GM18511 (cell line): ENCODE measurements around the gene SLC29A2.
"Not testable (repeated sequence)": the region's sequence is repeated elsewhere in the genome, so short reads cannot be mapped to it uniquely, and the experiment has no call there.

Experiments
- ATAC-seq: cut with Tn5 transposase; IDR thresholded peaks from one replicate; pipeline ENCODE4 v1.9.1; 2021; ENCODE audit warnings: mild to moderate bottlenecking, moderate library complexity; ENCODE audit not compliant: unreplicated experiment

SLC29A2 gene

DNA sequence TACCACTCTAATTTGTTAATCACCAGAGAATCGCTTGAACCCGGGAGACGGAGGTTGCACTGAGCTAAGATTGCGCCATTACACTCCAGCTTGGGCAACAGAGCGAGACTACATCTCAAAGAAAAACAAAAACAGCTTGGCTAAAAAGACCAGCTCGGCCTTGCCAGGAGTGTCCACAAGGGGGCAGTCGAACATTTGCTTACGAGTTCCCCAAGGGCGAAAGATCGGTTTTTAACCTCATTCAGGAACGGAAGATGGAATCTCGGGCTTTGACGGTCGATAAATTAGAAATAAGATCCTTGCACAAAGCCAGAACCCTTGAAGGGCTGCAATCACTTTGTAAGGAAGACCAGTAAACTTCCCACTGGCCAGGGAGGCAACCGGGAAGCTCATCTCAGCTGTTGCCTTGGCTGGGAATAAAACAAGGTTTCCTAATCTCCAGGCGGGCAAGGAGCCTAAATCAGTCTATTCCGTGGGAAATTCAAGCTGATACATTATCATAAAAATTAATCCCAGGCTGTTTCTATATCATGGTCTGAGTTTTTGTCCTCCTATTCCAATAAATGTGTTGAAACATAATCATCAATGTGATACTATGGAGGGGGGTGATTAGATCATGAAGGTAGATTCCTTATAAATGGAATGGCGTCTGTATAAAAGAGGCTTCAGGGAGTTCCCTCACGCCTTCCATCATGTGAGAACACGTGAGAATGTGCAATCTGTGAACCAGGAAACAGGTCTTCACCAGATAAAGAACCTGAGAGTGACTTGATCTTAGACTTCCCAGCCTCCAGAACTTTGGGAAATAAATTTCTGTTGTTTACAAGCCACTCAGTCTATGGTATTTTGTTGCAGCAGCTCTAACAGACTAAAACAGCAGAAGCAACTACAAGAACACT, 14.9 kb upstream of the SLC29A2 start:
- no peak for ATAC-seq

DNA sequence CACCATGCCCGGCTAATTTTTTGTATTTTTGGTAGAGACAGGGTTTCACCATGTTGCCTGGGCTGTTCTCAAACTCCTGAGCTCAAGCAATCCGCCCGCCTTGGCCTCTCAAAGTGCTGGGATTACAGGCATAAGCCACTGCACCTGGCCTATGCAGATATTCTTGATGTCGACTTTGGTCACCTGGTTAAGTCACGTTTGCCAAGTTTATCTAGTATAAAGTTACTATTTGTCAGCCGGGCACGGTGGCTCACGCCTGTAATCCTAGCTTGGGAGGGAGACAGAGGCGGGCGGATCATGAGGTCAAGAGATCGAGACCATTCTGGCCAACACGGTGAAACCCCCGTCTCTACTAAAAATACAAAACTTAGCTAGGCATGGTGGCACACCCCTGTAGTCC, 12.8 kb upstream of the SLC29A2 start:
- not testable (repeated sequence) for ATAC-seq

DNA sequence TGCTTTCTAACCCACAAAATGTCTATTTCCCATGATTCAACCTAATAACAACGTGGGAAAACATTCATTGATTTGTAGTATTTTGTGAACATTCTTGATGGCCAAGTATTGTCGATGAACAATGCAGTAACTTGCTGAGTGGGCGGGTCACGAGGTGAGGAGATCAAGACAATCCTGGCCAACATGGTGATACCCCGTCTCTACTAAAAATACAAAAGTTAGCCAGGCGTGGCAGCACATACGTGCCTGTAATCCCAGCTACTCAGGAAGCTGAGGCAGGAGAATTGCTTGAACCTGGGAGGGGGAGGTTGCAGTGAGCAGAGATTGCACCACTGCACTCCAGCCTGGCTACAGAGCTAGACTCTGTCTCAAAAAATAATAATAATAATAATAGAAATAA, 8.7 kb upstream of the SLC29A2 start:
- not testable (repeated sequence) for ATAC-seq

DNA sequence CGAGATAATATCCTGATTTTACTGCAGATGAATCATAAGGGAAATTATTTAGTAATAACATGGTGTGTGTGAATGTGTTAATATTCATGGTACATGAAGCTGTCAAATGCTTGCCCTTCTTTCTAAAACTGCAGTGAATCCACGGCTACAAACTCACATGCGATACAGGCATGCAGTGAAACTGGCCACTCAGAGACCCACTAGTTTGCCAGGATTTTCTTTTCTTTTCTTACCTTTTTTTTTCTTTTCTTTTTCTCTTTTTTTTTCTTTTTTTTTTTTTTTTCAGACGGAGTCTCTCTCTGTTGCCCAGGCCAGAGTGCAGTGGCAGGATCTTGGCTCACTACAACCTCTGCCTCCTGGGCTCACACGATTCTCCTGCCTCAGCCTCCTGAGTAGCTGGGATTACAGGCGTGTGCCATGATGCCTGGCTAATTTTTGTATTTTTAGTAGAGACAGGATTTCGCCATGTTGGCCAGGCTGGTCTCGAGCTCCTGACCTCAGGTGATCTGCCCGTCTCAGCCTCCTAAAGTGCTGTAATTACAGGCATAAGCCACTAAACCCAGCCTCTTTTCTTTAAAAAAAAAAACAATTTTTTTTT, 2.2 kb upstream of the SLC29A2 start:
- ATAC-seq, result not testable (repeated sequence)

DNA sequence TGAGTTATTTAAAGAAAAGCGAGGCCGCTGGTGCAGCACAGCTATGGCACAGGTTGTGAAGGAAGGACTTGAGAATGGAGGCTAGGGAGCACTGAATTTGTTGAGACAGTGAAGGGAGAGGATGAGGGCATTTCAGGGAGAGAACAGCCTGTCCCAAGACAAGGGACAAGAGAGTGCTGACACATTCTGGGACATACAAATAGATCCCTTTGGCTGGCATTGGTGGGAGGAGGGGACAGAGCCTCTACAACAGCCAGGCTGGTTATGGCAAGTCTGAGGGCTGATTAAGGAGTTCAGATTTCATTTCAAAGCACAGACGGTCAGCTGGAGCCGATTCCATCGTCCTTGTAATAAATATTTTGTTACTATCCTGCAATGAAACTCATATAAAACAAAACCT, 1.7 kb upstream of the SLC29A2 start:
- ATAC-seq, result no peak

DNA sequence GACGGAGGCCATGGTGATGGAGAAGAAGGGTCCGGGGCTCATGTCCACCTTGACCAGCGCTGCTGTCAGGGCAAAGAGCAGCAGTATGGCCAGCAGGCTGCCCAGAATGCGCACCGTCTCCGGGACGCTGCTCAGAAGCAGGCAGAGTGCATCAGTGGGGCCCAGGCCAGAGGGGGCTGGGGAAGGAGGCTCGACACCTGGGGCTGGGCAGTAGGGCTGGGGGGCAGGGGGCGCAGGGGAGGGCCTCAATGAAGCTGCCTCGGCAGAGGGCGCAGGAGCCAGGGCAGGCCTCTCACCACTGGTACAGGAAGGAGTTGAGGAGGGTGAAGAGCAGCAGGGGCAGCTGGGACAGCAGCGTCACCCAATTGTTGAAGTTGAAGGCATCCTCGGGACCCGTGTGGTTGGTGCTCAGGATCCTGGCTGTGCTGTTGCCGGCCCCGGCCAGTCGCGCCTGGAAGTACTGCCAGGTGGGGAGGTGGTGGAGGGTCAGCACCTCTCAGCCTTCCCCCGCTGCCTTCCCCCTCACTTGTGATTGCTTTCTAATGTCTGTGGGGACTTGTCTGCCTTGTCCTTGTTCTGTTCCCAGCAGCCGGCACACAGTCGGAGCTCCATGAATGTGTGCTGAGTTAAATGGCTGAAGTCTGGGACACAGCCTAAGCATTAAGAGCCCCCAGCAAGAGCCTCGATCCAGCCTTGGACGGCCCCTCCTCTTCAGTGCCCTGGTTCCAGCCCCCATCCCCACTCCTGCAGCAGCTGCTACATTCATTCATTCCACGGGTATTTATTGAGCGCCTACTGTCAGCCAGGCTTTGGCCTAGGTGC, 2.3 kb downstream of the SLC29A2 start:
- ATAC-seq, result no peak

DNA sequence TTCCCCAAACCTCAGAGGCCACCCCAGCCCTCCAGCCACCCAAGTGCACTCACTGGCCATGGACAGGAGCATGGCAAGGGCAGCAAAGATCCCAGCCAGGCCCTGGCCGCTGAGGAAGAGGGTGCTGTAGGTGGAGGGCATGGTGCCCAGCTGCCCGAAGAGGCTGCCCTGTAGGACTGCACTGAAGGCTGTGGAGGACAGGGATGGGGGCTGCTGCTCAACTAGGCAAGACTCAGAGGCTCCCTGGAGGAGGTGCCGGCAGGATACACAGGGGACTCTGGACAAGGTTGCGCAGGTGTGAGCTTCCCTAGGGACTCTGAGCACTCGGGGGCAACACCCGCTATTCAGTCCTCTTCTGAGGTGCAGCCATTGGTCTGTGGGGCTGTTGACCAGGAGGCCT, 3.1 kb downstream of the SLC29A2 start:
- ATAC-seq, result no peak

DNA sequence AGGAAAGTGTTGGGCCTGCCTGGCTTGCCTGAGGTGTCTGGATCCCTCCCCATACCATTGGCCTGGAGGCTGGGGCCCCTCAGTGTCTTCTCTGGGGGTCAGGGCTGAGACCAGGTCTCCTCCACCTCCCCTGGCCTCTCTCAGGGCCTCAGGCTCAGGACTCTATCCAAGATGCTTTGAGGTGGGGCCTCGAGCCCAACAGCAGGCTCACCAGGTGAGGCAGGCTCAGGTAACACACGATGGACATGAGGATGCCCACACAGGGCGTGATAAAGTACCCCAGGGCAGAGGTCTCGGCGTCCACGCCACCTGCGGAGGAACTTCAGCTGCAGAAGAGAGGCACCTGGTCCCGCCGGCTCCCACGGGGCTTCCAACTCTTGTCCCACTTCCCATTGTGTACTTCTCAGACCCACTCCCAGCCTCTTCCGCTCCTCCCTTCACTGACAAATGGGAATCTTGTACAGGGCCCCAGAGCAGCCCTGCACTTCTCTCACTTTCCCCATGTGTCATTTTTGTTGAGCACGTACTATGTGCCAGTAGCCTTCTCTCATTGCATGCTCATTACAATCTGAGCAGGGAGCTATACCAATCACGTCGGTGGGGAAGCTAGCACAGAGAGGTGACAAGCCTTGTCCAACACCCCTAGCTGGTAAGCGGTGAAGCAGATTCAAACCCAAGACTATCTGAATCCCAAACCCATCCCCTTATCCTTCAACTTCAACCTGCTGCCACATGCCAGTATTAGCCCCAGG, 3.8 kb downstream of the SLC29A2 start:
- ATAC-seq, result no peak

DNA sequence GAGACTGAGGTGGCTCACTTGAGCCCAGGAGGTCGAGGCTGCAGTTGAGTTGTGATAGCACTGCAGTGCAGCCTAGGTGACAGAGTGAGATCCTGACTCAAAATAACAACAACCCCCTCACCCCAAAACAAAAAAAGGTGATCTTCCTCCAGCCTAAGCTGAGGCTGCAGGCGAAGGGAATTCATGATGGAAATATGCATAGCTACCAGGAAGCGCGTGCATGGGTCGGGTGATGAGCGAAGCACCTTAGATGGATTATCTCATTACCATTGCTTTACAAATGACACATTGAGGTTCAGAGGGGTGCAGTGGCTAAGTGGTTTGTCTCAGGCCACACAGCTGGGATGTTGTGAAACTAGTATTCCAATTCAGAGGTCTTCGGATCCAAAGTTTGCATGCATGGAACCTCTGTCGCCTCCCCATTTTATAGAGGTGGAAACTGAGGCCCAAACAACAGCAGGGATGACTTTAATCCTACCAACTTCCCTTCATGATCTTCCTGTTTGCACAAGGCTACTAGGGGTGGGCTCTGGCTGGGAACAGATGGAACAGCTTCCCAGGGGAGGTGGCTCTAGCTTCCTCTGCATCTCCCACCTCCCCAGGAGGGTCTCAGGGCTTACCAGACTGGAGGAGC, 4.6 kb downstream of the SLC29A2 start:
- no peak for ATAC-seq

DNA sequence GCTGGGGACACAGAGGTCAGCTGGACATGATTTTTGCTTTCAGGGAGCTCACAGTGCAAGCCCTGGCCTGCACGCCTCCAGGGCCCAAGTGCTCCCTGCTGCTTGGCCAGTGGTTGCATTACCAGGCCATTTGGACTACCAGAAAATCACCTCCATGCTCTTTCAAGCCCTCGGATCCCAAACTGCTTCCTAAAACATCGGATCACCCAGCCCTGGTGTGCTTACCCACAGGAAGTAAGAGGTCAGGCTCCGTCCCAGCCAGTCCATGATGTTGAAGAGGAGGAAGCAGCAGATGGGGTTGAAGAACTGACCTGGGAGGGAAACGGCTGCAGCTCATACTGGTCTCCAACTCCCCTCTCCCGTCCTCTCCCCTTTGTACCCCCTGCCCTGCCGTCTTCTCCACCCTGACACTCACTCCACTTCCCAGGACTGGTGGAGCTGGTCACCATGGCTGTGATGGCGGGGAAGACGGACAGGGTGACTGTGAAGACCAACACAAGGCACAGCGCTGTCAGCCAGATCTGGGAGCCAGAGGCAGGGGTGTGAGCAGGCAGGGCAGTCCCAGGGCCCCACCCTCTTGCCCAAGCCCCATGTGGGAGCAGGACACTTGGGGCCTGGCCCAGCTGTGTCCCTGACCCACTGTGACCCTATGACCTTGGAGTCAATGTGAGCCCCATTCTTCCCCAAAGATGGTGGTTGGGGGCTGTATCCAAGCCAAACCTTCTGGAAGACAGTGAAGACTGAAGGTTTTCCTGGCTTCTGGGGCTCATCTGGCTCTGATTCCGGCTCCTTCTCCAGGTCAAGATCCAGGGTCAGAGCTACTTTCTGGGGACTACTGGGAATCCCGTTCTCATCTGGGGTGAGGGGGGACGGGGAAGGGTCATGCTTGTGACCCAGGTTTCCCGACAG, 5.6 kb downstream of the SLC29A2 start:
- ATAC-seq, result no peak

DNA sequence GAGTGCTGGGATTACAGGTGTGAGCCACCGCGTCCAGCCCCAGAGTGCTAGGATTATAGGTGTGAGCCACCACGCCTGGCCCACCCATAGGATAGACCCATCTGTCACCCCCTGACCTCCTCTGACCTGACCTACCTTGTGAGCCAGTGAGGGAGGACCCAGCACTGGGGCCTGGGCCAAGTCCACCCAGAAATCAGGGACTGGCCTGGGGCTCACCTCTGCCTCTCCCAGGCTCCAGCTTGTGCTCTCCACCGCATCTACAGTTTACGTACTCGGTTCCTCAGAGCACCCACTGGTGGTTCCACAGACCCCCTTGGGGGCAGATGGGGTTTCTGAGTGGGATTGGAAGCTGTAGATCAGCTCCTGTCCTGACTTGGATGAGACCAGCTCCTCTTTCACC, 6.4 kb downstream of the SLC29A2 start:
- no peak for ATAC-seq

DNA sequence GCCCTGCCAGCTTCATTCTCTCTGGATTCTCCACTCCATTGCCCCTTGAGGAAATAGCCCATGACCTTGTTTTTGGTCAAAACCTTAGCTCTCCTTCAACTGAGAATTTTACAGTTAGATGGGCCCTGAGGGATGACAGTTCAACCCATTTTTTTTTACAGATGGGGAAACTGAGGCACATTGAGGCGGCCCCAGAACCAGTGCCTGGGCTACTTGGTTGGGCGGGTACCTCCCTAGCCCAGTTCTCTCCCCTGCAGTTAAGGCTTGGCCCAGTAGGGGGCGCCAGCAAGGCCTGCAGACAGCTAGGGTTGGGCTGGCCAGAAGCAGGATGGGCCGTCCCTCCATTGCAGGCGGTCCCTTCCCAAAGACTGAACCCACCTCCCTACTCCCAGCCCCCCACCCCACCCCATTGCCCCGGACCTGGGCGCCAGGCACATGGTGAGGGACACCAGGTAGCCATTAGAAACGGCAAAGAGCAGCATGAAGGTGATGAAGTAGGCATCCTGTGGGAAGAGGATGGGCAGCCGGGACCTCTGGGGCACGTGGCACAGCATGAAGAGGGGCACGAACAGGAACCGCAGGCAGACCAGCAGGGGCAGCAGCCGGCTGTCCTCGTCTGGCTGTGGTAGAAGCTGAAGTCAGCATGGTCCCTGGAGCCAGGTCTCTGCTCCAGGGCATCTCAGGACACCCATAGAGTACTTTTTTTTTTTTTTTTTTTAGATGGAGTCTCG, 7.6 kb downstream of the SLC29A2 start:
- no peak for ATAC-seq

DNA sequence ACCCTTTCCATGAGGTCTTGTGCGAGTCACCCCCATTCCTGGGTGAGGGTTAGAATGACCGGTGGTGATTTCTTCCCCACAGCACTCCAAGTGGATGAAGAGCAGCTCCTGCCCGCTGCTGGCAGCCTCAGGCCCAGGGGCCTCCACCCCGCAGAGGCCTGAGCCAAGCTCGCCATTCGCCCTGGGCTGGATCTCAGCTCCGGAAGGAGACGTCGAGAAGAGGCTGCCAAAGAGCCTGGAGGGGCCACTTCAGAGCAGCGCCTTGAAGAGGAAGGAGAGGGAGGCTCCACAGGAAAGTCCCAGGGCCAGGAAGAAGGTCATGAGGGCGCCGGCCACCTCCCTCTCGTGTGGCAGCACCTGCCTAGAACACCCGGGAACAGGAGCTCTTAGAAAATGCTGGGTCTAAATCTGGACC, 8.4 kb downstream of the SLC29A2 start:
- ATAC-seq, result no peak

DNA sequence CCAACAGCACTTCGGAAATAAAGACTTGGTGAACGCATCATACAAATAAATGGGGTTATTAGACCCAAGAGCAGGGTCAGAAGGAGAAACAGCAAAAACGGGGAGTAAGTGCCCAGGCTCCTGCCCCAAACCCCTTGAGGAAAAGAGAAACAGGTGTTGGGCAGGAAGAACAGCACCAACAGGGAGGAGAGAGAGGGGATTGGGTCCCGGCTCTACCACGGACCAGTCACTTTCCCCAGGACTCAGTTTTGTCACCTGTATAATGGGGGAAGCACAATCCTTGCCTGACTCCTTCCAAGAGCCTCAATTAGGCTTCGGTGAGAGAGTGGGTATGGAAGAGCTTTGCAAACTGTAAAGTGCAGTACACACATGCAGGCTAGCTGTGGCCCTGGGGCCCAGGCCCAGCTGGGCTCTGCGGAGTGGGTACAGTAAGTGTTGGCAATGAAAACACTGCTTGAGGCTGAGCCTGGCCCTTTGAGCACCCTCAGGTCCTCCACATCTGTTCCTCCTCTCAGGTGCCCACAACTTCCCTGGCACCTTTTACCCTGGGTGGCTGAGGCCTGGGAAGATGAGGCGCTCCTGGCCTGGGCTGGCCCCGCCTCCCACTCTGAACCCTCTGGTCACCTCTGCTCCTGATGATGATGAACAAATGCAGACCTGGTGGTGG, 8.9 kb downstream of the SLC29A2 start:
- no peak for ATAC-seq

DNA sequence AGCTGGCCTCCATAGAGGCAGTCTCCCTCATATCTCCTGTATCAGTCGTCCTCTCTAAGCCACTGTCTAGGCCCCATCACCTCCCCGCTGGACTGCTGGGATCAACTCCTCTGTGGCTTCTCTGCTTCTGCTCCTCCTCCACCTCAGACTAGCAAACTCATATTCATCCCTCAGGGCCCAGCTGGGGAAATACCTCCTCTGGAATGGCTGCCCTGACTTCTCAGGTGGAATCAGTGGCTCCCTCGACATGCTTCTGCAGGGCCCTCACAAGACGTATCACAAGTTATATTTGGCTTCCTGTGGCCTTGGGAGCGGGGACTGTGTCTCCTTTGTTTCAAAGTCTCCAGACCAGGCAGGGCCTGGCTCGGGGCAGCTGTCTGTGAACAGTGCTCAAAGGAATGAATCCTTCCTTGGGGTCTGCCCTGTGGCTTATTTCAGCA, 10.0 kb downstream of the SLC29A2 start:
- ATAC-seq, result no peak

DNA sequence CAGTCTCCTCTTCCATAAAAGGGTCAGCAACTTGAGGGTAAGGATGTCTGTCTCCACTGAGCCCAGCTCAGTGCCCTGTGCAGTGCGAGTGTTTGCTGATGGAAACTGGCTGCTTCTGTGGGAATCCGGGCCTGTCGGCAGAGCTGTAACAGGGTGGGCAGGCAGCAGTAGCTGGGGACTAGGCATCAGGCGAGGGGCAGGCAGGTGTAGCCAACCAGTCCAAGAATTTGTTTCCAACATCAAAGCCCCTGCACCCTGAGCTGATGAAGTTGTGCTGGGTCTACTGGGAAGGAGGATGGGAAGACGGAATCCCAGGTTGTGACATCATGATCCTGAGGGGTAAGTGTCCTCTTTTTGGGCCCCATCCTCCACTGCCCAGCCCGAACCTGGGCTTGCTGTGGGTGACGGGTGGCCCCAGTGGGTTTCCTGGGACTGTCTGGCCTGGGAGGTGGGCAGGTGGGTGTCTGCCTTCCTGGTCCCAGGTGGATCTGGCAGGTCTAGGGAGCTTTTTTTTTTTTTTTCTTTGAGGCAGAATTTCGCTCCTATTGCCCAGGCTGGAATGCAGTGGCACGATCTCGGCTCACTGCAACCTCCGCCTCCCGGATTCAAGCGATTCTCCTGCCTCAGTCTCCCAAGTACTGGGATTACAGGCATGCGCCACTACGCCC, 11.0 kb downstream of the SLC29A2 start:
- no peak for ATAC-seq

DNA sequence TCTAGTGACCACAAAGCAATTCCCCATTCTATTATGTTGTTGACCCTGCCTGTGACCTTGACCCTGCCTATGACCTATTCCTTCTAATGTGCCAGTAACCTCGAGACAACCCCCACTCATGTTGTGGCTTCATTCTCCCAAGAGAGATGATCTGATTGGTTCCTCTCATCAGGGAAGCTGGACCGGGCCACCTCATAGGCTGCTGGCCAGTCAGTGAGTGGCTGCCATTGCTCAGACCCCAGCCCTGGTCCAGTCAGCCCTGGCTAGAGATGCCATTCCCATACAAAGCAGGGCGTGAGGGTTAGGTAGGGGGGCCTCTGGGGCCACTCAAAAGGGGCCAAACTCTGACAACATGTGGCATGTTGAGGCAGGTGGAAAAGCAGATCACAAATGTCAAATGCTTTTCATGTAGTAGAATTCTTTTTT, 11.9 kb downstream of the SLC29A2 start:
- no peak for ATAC-seq
